Liver (tissue), 9 donors: ENCODE measurements around the gene HIF3A. TPM values are rescaled to one million over a fixed set of nuclear protein-coding genes. Genes with fewer than 3 reads are reported as not detected.
A peak's percentile ranks its signal among the peaks of the same experiment; 100 is the strongest.

Source experiments
- DNase-seq: peaks from one replicate; pipeline ENCODE4 v3.0.0-alpha.2; 2017; ENCODE audit warnings: low spot score
- H3K27ac ChIP-seq, 2 donors: one replicate each; pipeline ENCODE4 v1.7.0; 2013; ENCODE audit warnings: inconsistent platforms in 2 of 2, low read length in 2 of 2, control low read depth in 1 of 2, low read depth in 1 of 2, mild to moderate bottlenecking in 1 of 2
- H3K27me3 ChIP-seq, 4 donors: one replicate each; pipeline versions ENCODE4 v1.6.1 to v1.7.0; 2013; ENCODE audit warnings: low read length in 3 of 4, inconsistent platforms in 1 of 4, mild to moderate bottlenecking in 1 of 4, moderate library complexity in 1 of 4; ENCODE audit not compliant: control insufficient read depth in 4 of 4, insufficient read depth in 4 of 4
- H3K36me3 ChIP-seq, 4 donors: one replicate each; pipeline versions ENCODE4 v1.6.1 to v1.7.0; 2013; ENCODE audit warnings: low read length in 3 of 4, mild to moderate bottlenecking in 3 of 4, low read depth in 1 of 4, moderate library complexity in 1 of 4; ENCODE audit not compliant: control insufficient read depth in 4 of 4, insufficient read depth in 3 of 4
- H3K4me1 ChIP-seq, 4 donors: one replicate each; pipeline versions ENCODE4 v1.6.1 to v1.7.0; 2013; ENCODE audit warnings: low read length in 3 of 4, mild to moderate bottlenecking in 3 of 4, moderate library complexity in 1 of 4; ENCODE audit not compliant: control insufficient read depth in 4 of 4, insufficient read depth in 4 of 4
- H3K4me3 ChIP-seq, 3 donors: one replicate each; pipeline versions ENCODE4 v1.6.1 to v1.7.0; 2013; ENCODE audit warnings: low read length in 3 of 3, control low read depth in 1 of 3, low read depth in 1 of 3, mild to moderate bottlenecking in 1 of 3
- H3K9ac ChIP-seq, 2 donors: one replicate each; pipeline ENCODE4 v1.7.0; 2013; ENCODE audit warnings: low read length in 2 of 2, mild to moderate bottlenecking in 2 of 2, moderate library complexity in 2 of 2, control low read depth in 1 of 2, low read depth in 1 of 2
- H3K9me3 ChIP-seq, 4 donors: one replicate each; pipeline versions ENCODE4 v1.6.1 to v1.7.0; 2013; ENCODE audit warnings: low read length in 3 of 4; ENCODE audit not compliant: control insufficient read depth in 4 of 4
- CTCF ChIP-seq: fragments of 150-350 bp; IDR thresholded peaks from 2 replicates; pipeline ENCODE4 v1.5.1; 2017; ENCODE audit warnings: improper control_type of control experiment, low read depth, low read length; ENCODE audit not compliant: missing input control
- EGR1 ChIP-seq, 2 donors: IDR thresholded peaks; 2 replicates each; pipeline ENCODE4 v1.6.1; 2016 to 2018; ENCODE audit warnings: antibody characterized with exemption in 2 of 2, low read depth in 2 of 2
- FOXA1 ChIP-seq: IDR thresholded peaks from 2 replicates; pipeline ENCODE4 v1.6.1; 2016; ENCODE audit warnings: antibody characterized with exemption
- FOXA2 ChIP-seq: IDR thresholded peaks from 2 replicates; pipeline ENCODE4 v1.6.1; 2016; ENCODE audit warnings: antibody characterized with exemption
- GABPA ChIP-seq, 2 donors: IDR thresholded peaks in 1 of 2; conservative IDR thresholded peaks in 1 of 2; 2 replicates each; pipeline ENCODE4 v1.6.1; 2016; ENCODE audit warnings: antibody characterized with exemption in 2 of 2, mild to moderate bottlenecking in 1 of 2, moderate library complexity in 1 of 2
- HNF4A ChIP-seq, 2 donors: conservative IDR thresholded peaks; 2 replicates each; pipeline ENCODE4 v1.6.1; 2016; ENCODE audit warnings: antibody characterized with exemption in 2 of 2, mild to moderate bottlenecking in 2 of 2
- HNF4G ChIP-seq: IDR thresholded peaks from 2 replicates; pipeline ENCODE4 v1.6.1; 2016; ENCODE audit warnings: antibody characterized with exemption
- MAX ChIP-seq: IDR thresholded peaks from 2 replicates; pipeline ENCODE4 v1.6.1; 2016; ENCODE audit warnings: antibody characterized with exemption
- NR2F2 ChIP-seq: IDR thresholded peaks from 2 replicates; pipeline ENCODE4 v1.6.1; 2016; ENCODE audit warnings: antibody characterized with exemption
- RAD21 ChIP-seq, 2 donors: IDR thresholded peaks; 2 replicates each; pipeline ENCODE4 v1.6.1; 2016; ENCODE audit warnings: antibody characterized with exemption in 2 of 2, mild to moderate bottlenecking in 2 of 2
- RXRA ChIP-seq, 2 donors: IDR thresholded peaks; 2 replicates each; pipeline ENCODE4 v1.6.1; 2017 to 2018; ENCODE audit warnings: antibody characterized with exemption in 2 of 2, mild to moderate bottlenecking in 1 of 2
- SP1 ChIP-seq: IDR thresholded peaks from 2 replicates; pipeline ENCODE4 v1.6.1; 2018; ENCODE audit warnings: antibody characterized with exemption, mild to moderate bottlenecking
- TAF1 ChIP-seq: conservative IDR thresholded peaks from 2 replicates; pipeline ENCODE4 v1.6.1; 2016; ENCODE audit warnings: antibody characterized with exemption, mild to moderate bottlenecking
- YY1 ChIP-seq: IDR thresholded peaks from 2 replicates; pipeline ENCODE4 v1.6.1; 2016; ENCODE audit warnings: antibody characterized with exemption, mild to moderate bottlenecking
- ZBTB33 ChIP-seq: IDR thresholded peaks from 2 replicates; pipeline ENCODE4 v1.6.1; 2016; ENCODE audit warnings: antibody characterized with exemption
- WGBS: extraction: QIAGEN DNeasy Blood & Tissue Kit; methylation state at CpG from one replicate; pipeline ENCODE4 v1.1.7; 2013; 5-methylcytosine and 5-hydroxymethylcytosine counted together
- polyA plus RNA-seq, 2 donors: library from polyadenylated mRNA; stranded (reverse) in 1 of 2; unstranded in 1 of 2; fragments of 200-250 nt in 1 of 2; fragments of >200 nt in 1 of 2; fragmentation: Nextera tagmentation in 1 of 2; extraction: Ambion mirVana in 1 of 2; gene quantifications; one replicate each; pipeline versions ENCODE4 v1.2.1 to v1.2.3, GENCODE V29; 2013 to 2015
- total RNA-seq, 2 donors: library from RNA; depleted of rRNA; stranded (reverse); fragments of >200 nt; gene quantifications; one replicate each; pipeline ENCODE4 v1.2.3, GENCODE V29; 2014
- TF ChIP-seq, protein P1 (sequence below): IDR thresholded peaks from 2 replicates; pipeline ENCODE4 v1.6.1; 2016; ENCODE audit warnings: antibody characterized with exemption
- TF ChIP-seq, protein P2 (sequence below): IDR thresholded peaks from 2 replicates; pipeline ENCODE4 v1.6.1; 2016; ENCODE audit warnings: antibody characterized with exemption, mild to moderate bottlenecking
- donor health status: healthy.
- donor health status: healthy.
- donor health status: healthy.
- donor health status: healthy.
- donor health status: healthy.

The HIF3A gene
- total and polyA plus RNA-seq, 4 donors: 2.2 to 20.5 (median 6.8) TPM

DNA sequence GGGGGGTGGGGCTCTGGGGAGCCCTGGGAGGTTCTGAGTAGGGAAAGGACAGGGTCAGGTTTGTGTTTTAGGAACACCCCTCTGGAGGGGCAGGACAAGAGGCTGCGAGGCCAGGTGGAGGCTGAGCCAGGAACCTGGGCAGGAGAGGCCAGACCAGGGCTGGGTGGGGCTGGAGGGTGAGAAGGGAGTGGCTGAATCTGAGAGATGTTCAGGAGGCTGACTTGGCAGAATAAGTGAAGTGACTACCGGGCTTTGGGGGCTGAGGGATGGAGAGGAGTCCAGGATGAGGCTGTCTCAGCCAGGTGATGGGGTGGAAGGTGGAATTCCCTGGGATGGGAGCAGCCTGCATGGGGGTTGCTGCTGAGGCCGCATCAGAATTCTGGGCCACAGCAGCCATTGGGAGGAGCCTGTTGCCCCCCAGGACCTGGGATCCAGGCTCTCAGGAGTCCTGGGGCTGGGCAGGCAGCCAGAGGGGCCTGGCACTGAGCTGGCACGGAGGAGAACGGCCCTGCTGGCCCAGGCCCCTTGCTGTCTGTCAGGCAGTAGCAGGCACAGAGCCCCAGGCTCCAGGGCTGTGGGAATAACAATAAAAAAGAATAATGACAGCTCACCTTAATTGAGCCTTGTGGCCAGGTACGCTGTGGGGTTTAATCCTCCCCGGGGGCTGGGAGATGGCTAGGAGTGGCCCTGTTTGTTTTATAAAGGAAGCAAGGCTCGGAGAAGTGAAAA is 53.4 kb downstream of the HIF3A start:
- TF ChIP-seq MAX: no peak
- no peak for TF ChIP-seq CTCF
- no peak for TF ChIP-seq HNF4A (conservative IDR thresholded peaks at IDR 0.05)
- no peak for TF ChIP-seq GABPA (IDR thresholded peaks at IDR 0.05 in 1 of 2, conservative IDR thresholded peaks at IDR 0.05 in 1 of 2)
- TF ChIP-seq TAF1: no peak
- TF ChIP-seq NR2F2: no peak
- TF ChIP-seq FOXA2: no peak
- TF ChIP-seq EGR1 (IDR thresholded peaks at IDR 0.05; ENCODE audit: low read depth in 2 of 2): no peak
- no peak for TF ChIP-seq ZBTB33
- TF ChIP-seq, protein P1, sequence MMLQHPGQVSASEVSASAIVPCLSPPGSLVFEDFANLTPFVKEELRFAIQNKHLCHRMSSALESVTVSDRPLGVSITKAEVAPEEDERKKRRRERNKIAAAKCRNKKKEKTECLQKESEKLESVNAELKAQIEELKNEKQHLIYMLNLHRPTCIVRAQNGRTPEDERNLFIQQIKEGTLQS: no peak
- no peak for TF ChIP-seq FOXA1
- TF ChIP-seq YY1: no peak
- no peak for TF ChIP-seq RAD21 (IDR thresholded peaks at IDR 0.05)
- no peak for TF ChIP-seq HNF4G
- no peak for TF ChIP-seq SP1
- no peak for TF ChIP-seq RXRA (IDR thresholded peaks at IDR 0.05)
- peaks cover 0 to 6% (median 1%) of the 10 kb centered on the region in 4 donors for H3K36me3 ChIP-seq
- H3K9ac ChIP-seq: no peak overlapping the region
- H3K4me1 ChIP-seq: peaks cover 19 to 68% (median 53%) of the 10 kb centered on the region in 4 donors
- no peaks in the 10 kb centered on the region for H3K9me3 ChIP-seq
- H3K27ac ChIP-seq: peak overlapping the region; percentile 63 to 69
- WGBS: 42% methylated on average over 8 of the region's 8 CpGs
- DNase-seq: no peak
- H3K27me3 ChIP-seq: no peaks in the 10 kb centered on the region
- H3K4me3 ChIP-seq: no peak overlapping the region

- no peaks in the 10 kb centered on the region for H3K9me3 ChIP-seq
- TF ChIP-seq FOXA2: no peak
- TF ChIP-seq, protein P2, sequence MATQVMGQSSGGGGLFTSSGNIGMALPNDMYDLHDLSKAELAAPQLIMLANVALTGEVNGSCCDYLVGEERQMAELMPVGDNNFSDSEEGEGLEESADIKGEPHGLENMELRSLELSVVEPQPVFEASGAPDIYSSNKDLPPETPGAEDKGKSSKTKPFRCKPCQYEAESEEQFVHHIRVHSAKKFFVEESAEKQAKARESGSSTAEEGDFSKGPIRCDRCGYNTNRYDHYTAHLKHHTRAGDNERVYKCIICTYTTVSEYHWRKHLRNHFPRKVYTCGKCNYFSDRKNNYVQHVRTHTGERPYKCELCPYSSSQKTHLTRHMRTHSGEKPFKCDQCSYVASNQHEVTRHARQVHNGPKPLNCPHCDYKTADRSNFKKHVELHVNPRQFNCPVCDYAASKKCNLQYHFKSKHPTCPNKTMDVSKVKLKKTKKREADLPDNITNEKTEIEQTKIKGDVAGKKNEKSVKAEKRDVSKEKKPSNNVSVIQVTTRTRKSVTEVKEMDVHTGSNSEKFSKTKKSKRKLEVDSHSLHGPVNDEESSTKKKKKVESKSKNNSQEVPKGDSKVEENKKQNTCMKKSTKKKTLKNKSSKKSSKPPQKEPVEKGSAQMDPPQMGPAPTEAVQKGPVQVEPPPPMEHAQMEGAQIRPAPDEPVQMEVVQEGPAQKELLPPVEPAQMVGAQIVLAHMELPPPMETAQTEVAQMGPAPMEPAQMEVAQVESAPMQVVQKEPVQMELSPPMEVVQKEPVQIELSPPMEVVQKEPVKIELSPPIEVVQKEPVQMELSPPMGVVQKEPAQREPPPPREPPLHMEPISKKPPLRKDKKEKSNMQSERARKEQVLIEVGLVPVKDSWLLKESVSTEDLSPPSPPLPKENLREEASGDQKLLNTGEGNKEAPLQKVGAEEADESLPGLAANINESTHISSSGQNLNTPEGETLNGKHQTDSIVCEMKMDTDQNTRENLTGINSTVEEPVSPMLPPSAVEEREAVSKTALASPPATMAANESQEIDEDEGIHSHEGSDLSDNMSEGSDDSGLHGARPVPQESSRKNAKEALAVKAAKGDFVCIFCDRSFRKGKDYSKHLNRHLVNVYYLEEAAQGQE: no peak
- no peak for TF ChIP-seq ZBTB33
- H3K4me1 ChIP-seq: peaks cover 22 to 72% (median 56%) of the 10 kb centered on the region in 4 donors
- WGBS: 53% methylated on average over 8 of the region's 8 CpGs
- H3K27me3 ChIP-seq: no peaks in the 10 kb centered on the region
- no peak overlapping the region for H3K4me3 ChIP-seq
- peaks cover 0 to 6% (median 1%) of the 10 kb centered on the region in 4 donors for H3K36me3 ChIP-seq
- DNase-seq: no peak
- H3K9ac ChIP-seq: peak overlapping the region in 1 of 2 donors; percentile 52
- H3K27ac ChIP-seq: peak overlapping the region; percentile 63 to 69
Measured at GRCh38 chr19:46350758-46351159, 53.9 kb downstream of the HIF3A start.
